Measurements from ENCODE around the gene MLEC.
"Not testable (repeated sequence)": the region's sequence is repeated elsewhere in the genome, so short reads cannot be mapped to it uniquely, and the experiment has no call there.

The MLEC gene

DNA sequence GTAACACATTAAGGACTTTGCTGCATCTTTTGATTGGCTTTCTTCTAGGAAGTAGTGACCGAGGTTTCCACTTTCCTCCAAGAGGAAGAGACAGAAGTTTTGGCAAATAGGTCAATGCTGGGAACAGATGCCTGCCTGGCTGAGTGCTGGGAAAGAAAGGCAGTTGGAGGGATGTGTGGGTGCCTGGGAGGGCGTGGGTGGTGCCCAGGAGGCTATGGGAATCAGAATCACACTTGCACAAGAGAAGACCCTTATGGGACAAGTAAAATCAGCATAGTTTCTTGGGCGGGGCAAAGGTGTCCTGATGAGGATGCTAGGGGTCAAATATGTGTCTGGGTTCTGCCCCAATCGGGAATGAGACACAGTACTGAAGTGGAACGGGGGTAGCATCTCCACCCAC is 37.8 kb downstream of the MLEC start:
- DNase-seq, result no peak

- DNase-seq, result peak; percentile 65
Observed at GRCh38 chr12:120725151-120725658, 38.3 kb downstream of the MLEC start.

DNA sequence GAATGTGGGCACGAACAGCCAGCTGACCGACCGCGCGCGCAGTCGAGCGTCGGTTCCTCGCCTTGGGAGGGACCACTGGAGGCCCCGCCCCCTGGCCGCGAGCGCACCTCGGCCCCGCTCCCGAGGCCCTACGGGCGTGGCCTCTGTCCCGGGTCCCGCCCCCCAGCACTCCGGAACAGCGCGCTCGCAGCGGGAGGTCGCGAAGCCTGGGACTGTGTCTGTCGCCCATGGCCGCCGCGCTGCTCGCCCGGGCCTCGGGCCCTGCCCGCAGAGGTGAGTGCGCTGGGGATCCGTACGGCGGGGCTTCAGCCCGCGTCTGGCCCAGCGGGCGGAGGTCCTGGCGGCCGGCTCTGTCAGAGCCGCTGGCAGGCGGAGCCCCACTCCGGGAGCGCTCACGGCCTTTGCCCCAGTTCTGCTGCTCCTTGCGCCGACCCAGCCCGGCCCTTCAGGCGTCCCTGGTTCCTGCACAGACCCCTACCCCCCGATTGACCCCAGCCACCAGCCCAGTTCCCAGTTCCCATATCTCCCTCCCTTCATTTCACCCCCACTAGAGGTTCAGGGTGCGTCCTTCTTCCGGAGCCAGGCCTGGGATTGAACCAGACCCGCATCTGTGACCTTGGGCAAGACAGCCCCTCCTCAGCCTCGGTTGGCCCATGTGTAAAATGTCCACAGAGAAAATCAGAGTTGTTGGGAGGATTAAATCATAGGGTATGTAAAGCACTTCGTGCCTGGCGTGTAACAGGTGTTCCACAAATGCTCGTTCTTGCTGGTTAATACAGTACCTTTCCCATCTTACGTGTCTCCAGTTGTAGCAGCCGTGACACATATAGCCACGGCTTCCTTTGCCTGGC is 38.9 kb downstream of the MLEC start, which contains the start of gene ACADS:
Gene ACADS (plus strand): TSS at position 168 of the 851 bp plus-strand sequence. CDS start 60 bp downstream, at position 228.
- DNase-seq, result peak; percentile 88

DNA sequence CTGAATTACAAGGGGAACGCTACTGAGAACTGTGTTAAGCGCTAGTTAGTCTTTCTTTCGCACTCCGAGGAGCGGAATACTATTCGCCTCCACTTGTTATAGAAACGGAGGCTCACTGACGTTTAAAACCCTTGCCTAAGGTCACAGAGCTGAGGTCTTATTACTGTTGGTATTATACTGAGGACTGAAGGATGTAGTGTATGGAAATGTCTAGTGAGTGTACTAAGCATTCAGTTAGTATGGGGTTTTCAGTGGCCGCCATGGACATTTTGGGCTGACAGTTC is 39.5 kb downstream of the MLEC start:
- DNase-seq, result no peak

- no peak for DNase-seq
Observed at GRCh38 chr12:120726961-120727360, 40.0 kb downstream of the MLEC start.

DNA sequence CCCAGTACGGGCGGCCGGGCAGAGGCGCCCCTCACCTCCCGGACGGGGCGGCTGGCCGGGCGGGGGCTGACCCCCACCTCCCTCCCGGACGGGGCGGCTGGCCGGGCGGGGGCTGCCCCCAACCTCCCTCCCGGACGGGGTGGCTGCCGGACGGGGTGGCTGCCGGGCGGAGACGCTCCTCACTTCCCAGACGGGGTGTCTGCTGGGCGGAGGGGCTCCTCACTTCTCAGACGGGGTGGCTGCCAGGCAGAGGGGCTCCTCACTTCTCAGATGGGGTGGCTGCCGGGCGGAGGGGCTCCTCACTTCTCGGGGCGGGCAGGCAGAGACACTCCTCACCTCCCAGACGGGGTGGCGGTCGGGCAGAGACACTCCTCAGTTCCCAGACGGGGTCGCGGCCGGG is 45.2 kb downstream of the MLEC start:
- not testable (repeated sequence) for DNase-seq

- no peak for DNase-seq
Observed at GRCh38 chr12:120733574-120733973, 46.6 kb downstream of the MLEC start.

GRCh38 chr12:120734210-120734609 is 47.3 kb downstream of the MLEC start:
- no peak for DNase-seq

DNA sequence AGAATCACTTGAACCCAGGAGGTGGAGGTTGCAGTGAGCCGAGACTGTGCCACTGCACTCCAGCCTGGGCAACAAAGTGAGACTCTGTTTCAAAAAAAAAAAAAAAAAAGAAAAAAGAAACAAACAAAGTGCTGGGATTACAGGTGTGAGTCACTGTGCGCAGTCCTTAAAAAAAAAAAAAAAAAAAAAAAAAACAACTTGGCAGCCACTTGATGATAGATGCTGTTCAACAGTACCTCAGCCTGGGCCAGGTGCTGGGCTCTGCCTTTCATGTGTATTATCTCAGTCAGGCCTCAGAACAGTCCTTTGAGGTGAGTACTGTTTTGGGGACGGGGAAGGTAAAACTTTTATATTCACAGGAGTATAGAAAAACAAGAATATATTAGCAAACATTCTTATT is 48.2 kb downstream of the MLEC start:
- no peak for DNase-seq

DNA sequence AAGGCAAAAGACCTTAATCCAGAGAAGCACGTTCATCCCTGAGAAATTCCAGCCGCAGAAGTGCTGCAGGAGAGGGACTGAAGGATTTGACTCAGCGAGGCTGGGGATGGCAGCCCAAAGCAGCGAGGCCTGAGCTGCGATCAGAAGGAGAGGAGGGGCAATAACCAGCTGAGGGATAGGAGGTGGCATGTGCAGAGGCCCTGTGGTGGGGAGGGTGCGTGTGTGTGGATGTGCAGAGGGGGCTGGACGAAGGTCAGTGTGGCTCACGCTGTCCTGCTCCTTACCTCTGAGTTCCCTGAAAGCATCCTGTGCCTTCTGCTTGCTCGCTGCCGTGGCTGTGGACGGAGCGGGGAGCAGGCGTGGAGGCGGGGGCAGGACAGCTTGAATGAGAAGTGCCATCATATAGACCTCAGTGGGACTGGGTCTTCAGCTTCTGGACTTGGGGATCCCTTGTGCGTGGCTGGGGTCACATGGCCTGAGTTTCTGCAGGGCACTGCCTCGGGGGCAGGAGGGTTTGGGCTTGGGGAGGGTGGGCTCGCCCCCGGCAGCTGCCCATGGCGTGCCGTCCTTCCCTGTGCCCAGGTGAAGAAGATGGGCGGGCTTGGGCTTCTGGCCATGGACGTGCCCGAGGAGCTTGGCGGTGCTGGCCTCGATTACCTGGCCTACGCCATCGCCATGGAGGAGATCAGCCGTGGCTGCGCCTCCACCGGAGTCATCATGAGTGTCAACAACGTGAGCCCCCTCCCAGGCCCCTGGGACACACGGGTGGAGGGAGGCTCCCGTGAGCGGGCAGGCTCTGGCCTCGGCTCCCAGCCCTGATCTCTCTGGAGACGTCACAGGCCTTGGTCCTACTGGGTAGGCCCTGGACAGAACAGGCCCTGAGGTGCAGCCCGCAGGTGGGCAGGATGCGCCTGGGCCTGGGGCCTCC is 49.7 kb downstream of the MLEC start:
- DNase-seq, result no peak

DNA sequence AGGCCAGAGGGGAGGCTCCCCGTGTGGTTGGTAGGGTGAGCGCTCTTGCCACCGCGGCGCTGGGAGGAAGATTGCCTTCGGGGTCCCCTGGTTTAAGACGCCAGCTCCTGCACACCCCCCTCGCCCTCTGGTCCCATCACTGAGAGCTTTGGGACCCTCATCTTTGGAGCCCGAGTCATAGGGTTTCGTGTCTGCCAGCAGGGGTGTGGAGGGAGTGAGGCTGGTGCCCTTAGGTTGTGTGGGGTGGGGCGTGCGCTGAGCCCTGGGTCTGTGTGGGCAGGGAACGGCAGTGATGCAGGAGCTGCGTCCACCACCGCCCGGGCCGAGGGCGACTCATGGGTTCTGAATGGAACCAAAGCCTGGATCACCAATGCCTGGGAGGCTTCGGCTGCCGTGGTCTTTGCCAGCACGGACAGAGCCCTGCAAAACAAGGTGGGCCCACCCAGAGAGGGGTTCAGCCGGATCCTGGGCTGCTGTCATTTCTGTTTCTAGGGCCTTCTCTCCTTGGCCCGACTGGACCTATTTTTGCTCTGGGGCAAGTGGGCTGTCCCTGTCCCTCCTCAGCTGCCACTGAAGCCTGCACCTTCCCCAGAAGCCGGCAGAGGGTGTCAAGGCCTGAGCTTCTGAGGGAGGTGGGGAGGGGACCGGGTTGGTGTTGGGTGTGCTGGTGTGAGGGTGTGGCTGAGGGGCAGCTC is 50.8 kb downstream of the MLEC start:
- no peak for DNase-seq

DNA sequence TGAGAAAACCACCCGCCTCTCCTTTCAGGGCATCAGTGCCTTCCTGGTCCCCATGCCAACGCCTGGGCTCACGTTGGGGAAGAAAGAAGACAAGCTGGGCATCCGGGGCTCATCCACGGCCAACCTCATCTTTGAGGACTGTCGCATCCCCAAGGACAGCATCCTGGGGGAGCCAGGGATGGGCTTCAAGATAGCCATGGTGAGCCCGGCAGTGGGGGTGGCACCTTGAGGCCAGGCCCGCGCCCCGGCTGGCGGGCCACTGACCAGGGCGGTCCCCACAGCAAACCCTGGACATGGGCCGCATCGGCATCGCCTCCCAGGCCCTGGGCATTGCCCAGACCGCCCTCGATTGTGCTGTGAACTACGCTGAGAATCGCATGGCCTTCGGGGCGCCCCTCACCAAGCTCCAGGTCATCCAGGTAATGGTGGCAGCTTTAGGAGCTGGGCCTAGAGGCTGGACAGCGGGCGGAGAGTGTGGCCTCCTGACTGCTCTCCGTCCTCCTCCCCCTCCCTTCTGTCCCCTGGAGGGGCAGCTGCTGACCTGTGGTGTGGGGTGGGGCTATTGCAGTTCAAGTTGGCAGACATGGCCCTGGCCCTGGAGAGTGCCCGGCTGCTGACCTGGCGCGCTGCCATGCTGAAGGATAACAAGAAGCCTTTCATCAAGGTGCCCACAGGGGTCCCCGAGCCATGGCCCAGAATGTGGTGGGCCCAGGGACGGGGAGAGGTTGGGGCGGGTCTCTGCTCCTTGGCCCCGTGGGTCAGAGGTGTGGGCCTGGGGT is 51.5 kb downstream of the MLEC start:
- DNase-seq, result no peak

DNA sequence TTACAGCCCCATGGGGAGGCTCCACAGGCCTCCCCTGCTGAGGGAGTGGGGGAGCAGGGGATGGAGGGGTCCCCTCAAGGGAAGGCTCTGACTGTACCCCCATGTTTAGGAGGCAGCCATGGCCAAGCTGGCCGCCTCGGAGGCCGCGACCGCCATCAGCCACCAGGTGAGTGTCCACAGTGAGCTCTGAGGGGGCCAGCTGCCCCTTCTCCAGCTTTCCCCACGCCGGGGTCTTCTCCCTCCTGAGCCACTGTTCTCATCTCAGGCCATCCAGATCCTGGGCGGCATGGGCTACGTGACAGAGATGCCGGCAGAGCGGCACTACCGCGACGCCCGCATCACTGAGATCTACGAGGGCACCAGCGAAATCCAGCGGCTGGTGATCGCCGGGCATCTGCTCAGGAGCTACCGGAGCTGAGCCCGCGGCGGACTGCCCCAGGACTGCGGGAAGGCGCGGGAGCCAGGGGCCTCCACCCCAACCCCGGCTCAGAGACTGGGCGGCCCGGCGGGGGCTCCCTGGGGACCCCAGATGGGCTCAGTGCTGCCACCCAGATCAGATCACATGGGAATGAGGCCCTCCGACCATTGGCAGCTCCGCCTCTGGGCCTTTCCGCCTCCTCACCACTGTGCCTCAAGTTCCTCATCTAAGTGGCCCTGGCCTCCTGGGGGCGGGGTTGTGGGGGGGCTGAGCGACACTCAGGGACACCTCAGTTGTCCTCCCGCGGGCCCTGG is 52.2 kb downstream of the MLEC start:
- no peak for DNase-seq

- DNase-seq, result no peak
Observed at GRCh38 chr12:120739821-120740613, 53.1 kb downstream of the MLEC start.

- no peak for DNase-seq
Observed at GRCh38 chr12:120740871-120741270, 53.9 kb downstream of the MLEC start.

DNA sequence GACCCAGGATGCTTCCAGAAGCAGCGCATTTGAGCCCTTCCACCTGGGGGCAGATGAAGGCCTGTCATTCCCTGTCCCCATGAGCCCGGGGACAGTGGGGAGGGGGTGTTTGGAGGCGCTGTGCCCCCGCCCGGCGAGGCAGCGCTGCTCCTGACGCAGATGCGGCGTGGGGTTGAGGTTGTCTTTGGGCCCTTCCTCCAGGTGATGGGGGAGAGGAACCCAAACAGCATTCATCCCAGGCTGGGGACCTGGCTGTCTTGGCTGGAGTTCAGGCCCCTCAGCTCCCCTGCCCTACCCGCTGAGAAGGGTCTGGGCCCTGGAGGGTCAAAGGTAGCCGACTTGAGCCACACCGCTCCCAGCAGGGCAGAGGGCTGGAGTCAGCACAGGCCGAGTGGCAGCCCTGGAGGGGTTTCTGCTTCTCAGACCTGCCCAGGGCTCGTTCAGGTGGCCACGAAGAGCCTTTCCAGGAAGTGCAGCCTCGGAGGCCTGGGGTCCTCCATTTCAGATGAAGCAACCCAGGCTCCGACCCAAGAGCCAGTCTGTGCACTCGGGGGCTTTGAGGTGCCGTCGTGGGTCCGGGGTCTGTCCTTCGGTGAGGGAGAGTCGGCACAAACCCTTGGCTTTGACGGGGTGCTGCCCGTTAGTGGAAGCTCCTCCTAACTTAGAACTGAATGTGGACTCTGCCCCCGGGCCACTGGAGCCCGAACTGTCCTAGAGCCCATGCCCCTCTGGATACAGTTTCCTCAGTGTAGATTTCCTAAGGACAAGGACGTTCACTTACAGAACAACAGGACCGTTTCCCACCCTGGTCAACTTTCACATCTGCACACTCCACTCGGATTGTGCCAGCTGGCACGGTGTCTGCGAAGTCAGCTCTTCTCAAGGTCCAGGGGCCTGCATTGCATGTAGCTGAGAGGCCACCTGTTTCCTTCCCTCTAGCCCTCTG is 54.8 kb downstream of the MLEC start:
- DNase-seq, result no peak

GRCh38 chr12:120744922-120745493 is 58.1 kb downstream of the MLEC start:
- DNase-seq, result no peak

- DNase-seq, result no peak
Observed at GRCh38 chr12:120748242-120748641, 61.3 kb downstream of the MLEC start.

GRCh38 chr12:120749256-120749655 is 62.3 kb downstream of the MLEC start:
- DNase-seq, result no peak
